Osteocyte (in vitro differentiated cells): Measurements from ENCODE around the gene KLHL17. TPM values are rescaled to one million over a fixed set of nuclear protein-coding genes. Genes with fewer than 3 reads are reported as not detected.

Source experiments
- DNase-seq: peaks from one replicate; pipeline ENCODE4 v3.0.0; 2021; ENCODE audit warnings: mixed read lengths; ENCODE audit not compliant: unreplicated experiment; ENCODE audit errors: extremely low spot score
- H3K27ac Mint-ChIP-seq: one replicate; pipeline ENCODE4 v1.8.0; 2021; ENCODE audit warnings: mild to moderate bottlenecking, mixed read lengths; ENCODE audit not compliant: unreplicated experiment
- H3K27me3 Mint-ChIP-seq: one replicate; pipeline ENCODE4 v1.8.0; 2021; ENCODE audit warnings: mixed read lengths; ENCODE audit not compliant: unreplicated experiment
- H3K36me3 Mint-ChIP-seq: one replicate; pipeline ENCODE4 v1.8.0; 2021; ENCODE audit warnings: mixed read lengths; ENCODE audit not compliant: unreplicated experiment
- H3K4me1 Mint-ChIP-seq: one replicate; pipeline ENCODE4 v1.8.0; 2021; ENCODE audit warnings: mixed read lengths; ENCODE audit not compliant: unreplicated experiment
- H3K4me3 Mint-ChIP-seq: one replicate; pipeline ENCODE4 v1.8.0; 2021; ENCODE audit warnings: mild to moderate bottlenecking, moderate library complexity, mixed read lengths; ENCODE audit not compliant: unreplicated experiment
- H3K9me3 Mint-ChIP-seq: one replicate; pipeline ENCODE4 v1.8.0; 2021; ENCODE audit warnings: mixed read lengths; ENCODE audit not compliant: unreplicated experiment
- total RNA-seq: library from RNA; stranded (reverse); gene quantifications from 2 replicates; pipeline ENCODE4 v1.2.1, GENCODE V29; 2021
- TF ChIP-seq, protein P1 (sequence below): fragments of 200-600 bp; sonication (generic); IDR thresholded peaks from 2 replicates; pipeline ENCODE4 v1.5.0; 2021; ENCODE audit warnings: antibody characterized with exemption, mild to moderate bottlenecking, moderate library complexity

The KLHL17 gene
- total RNA-seq, 1 donor from 2014 or later, result 31.7 TPM

DNA sequence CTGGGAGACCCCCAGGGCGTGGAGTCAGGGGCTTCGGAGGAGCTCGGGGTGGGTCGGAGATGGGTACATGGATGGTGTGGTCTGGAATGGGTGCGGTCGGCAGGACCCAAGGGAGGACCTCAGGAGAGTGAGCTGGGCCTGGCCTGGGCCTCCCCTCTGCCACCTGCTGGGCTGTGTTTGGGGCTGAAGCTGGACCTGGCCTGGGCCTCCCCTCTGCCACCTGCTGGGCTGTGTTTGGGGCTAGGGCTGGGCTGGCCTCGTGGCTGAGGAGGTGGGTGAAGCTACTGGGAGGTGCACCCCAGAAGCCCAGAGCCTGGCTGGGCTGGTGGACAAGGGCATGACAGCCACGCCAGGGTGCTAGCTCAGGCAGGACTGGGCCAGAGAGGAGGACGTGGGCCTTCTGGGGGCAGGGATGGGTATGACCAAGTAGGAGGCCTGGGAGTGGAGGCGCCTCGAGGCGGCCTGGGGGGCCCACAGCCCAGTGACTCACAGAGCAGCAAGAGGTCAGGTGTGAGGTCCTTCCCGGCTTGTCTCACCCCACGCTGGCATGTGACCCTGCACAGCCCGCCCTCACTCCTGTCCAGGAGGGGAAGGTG is 22.2 kb upstream of the KLHL17 start:
- TF ChIP-seq, protein P1, sequence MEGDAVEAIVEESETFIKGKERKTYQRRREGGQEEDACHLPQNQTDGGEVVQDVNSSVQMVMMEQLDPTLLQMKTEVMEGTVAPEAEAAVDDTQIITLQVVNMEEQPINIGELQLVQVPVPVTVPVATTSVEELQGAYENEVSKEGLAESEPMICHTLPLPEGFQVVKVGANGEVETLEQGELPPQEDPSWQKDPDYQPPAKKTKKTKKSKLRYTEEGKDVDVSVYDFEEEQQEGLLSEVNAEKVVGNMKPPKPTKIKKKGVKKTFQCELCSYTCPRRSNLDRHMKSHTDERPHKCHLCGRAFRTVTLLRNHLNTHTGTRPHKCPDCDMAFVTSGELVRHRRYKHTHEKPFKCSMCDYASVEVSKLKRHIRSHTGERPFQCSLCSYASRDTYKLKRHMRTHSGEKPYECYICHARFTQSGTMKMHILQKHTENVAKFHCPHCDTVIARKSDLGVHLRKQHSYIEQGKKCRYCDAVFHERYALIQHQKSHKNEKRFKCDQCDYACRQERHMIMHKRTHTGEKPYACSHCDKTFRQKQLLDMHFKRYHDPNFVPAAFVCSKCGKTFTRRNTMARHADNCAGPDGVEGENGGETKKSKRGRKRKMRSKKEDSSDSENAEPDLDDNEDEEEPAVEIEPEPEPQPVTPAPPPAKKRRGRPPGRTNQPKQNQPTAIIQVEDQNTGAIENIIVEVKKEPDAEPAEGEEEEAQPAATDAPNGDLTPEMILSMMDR, result peak; percentile 29
- Mint-ChIP-seq H3K36me3 (no peaks in the 10 kb centered on the region), H3K4me3 (no peak overlapping the region), H3K27me3 (no peaks in the 10 kb centered on the region), H3K4me1 (peaks cover 38% of the 10 kb centered on the region), H3K27ac (no peak overlapping the region), H3K9me3 (no peaks in the 10 kb centered on the region)
- DNase-seq, result no peak

DNA sequence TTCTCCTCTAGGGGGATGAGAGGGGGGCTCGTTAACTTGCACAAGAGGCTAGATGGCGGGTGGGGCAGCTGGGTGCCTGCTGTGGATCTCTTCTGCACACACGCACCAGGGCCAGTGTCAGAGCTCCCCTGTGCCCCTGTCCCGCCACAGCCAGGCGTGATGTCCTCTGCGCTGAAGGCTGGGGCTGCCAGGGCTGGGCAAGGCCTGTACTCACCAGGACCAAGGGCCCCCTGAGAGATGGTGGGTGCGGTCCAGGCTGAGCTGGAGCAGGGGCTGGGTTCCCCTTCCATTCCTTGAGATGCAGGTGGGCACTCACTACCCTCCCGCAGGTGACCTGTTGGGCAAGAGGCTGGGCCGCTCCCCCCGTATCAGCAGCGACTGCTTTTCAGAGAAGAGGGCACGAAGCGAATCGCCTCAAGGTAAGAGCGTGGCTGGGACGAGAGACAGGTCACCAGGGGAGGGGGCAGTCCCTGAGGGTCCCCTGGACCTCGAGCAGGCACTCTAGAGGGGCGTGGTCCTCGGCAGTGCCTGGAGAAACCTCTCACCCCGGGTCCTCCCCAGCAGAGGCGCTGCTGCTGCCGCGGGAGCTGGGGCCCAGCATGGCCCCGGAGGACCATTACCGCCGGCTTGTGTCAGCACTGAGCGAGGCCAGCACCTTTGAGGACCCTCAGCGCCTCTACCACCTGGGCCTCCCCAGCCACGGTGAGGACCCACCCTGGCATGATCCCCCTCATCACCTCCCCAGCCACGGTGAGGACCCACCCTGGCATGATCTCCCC is 21.5 kb upstream of the KLHL17 start:
- H3K4me3 Mint-ChIP-seq, result no peak overlapping the region
- peaks cover 44% of the 10 kb centered on the region for H3K4me1 Mint-ChIP-seq
- H3K27me3 Mint-ChIP-seq, result no peaks in the 10 kb centered on the region
- no peak overlapping the region for H3K27ac Mint-ChIP-seq
- no peak for DNase-seq
- TF ChIP-seq, protein P1, result no peak
- H3K9me3 Mint-ChIP-seq, result no peaks in the 10 kb centered on the region
- H3K36me3 Mint-ChIP-seq, result no peaks in the 10 kb centered on the region

DNA sequence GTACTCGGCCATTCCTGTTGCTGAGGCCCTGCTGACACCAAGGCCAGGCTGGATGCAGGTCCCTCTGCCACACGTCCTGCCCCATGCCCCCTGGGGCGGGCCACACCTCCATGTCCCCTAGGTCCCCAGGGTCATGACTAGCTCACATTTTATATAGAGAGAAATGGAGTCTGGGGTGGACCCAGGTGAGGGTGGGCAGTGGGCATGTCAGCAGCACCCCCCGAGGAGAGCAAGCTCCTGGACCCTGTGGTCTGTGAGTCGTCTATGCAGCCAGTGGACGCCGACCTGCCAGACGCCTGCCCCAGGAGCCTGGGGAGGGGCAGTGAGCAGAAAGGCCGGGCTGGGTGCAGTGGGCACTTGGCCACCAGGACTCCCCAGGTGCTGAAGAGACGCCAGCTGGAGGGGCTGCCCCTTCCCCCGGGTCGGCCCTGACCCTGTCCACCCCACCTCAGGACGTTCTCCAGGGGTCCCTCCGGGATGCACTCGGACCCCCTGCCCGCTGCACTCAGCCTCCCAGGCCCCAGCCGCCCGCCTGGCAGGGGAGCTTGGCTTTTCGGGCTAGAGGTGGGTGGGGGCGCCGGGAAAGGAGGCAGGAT is 20.8 kb upstream of the KLHL17 start:
- no peaks in the 10 kb centered on the region for H3K9me3 Mint-ChIP-seq
- H3K27me3 Mint-ChIP-seq, result no peaks in the 10 kb centered on the region
- peaks cover 51% of the 10 kb centered on the region for H3K4me1 Mint-ChIP-seq
- no peak overlapping the region for H3K27ac Mint-ChIP-seq
- H3K4me3 Mint-ChIP-seq, result no peak overlapping the region
- no peak for DNase-seq
- TF ChIP-seq, protein P1, result no peak
- H3K36me3 Mint-ChIP-seq, result no peaks in the 10 kb centered on the region

- no peaks in the 10 kb centered on the region for H3K27me3 Mint-ChIP-seq
- TF ChIP-seq, protein P1, result peak; percentile 25
- H3K36me3 Mint-ChIP-seq, result no peaks in the 10 kb centered on the region
- H3K4me1 Mint-ChIP-seq, result peaks cover 51% of the 10 kb centered on the region
- peak overlapping the region; percentile 78 for H3K27ac Mint-ChIP-seq
- peak; percentile 91 for DNase-seq
- no peaks in the 10 kb centered on the region for H3K9me3 Mint-ChIP-seq
- peak overlapping the region; percentile 64 for H3K4me3 Mint-ChIP-seq
These were observed 20.0 kb upstream of the KLHL17 start for GRCh38 chr1:940107-941014.
